HepG2 (cell line): Measurements from ENCODE around the gene SMYD1. TPM values are rescaled to one million over a fixed set of nuclear protein-coding genes. Genes with fewer than 3 reads are reported as not detected.

Experiments used
- ATAC-seq: fragments of 200-7000 bp; cut with Tn5 transposase; 3 replicates; pipeline ENCODE4 v1.9.1; 2020; ENCODE audit warnings: mild to moderate bottlenecking, moderate library complexity
- BruUV-seq: library from RNA; stranded (reverse); fragments of 400-500 nt; replicated peaks from 2 replicates; lab custom pipeline; 2021; lab: Mats Ljungman, UMichigan
- CTCF ChIA-PET: fragments of 300-600 bp; formaldehyde crosslinking; extraction: SDS; loops from one replicate; lab custom pipeline; 2021; ENCODE audit warnings: low total read pairs, inconsistent platforms, low intra/inter-chr PET ratio; lab: Yijun Ruan, JAX
- POLR2A ChIA-PET: fragments of 350-600 bp; sonication (Branson Sonifier 250); formaldehyde crosslinking; loops from one replicate; lab custom pipeline; 2020; ENCODE audit warnings: antibody characterized with exemption, inconsistent platforms; lab: Yijun Ruan, JAX
- DNase-seq: peaks from one replicate; pipeline ENCODE4 v3.0.0-alpha.2; 2015; ENCODE audit warnings: low spot score
- FAIRE-seq: peaks from 3 replicates; lab custom pipeline; 2011; peaks lifted over from hg19 to GRCh38; lab: Jason Lieb, UNC
- H2AFZ ChIP-seq: one replicate; pipeline ENCODE4 v1.6.1; 2011; ENCODE audit warnings: low read length, inconsistent platforms
- H3K27ac ChIP-seq: fragments of 300-600 bp; 3 replicates; pipeline ENCODE4 v1.8.0; 2011; ENCODE audit warnings: mixed run types, mild to moderate bottlenecking, mixed read lengths, low read length, inconsistent platforms; ENCODE audit not compliant: insufficient read depth; ENCODE audit errors: extremely low read length
- H3K27me3 ChIP-seq, 2 experiments: fragments of 200-600 bp in 1 of 2; 2 replicates in 1 of 2; 3 replicates in 1 of 2; pipeline versions ENCODE4 v1.6.0 to v1.8.0; 2011; ENCODE audit warnings: low read length in 2 of 2, mild to moderate bottlenecking in 2 of 2, moderate library complexity in 2 of 2, inconsistent platforms in 1 of 2; ENCODE audit not compliant: insufficient read depth in 2 of 2, control insufficient read depth in 1 of 2
- H3K36me3 ChIP-seq, 2 experiments: fragments of 200-600 bp in 1 of 2; replicated peaks in 1 of 2; 2 replicates in 1 of 2; 3 replicates in 1 of 2; pipeline versions ENCODE4 v1.5.1 to v1.8.0; 2011; ENCODE audit warnings: low read length in 2 of 2, inconsistent platforms in 1 of 2; ENCODE audit not compliant: insufficient read depth in 2 of 2, control insufficient read depth in 1 of 2
- H3K4me1 ChIP-seq: 2 replicates; pipeline ENCODE4 v1.5.1; 2012; ENCODE audit warnings: low read length, inconsistent platforms; ENCODE audit not compliant: insufficient read depth
- H3K4me2 ChIP-seq: 2 replicates; pipeline ENCODE4 v1.6.0; 2011; ENCODE audit warnings: low read depth, low read length, inconsistent platforms
- H3K4me3 ChIP-seq, 3 experiments: fragments of 200-600 bp in 1 of 3; sonication (generic), shearing (Covaris generic) in 1 of 3; replicated peaks in 1 of 3; 2 replicates each; pipeline ENCODE4 v1.5.1; 2011 to 2016; ENCODE audit warnings: low read length in 3 of 3, inconsistent platforms in 2 of 3, low read depth in 2 of 3, mild to moderate bottlenecking in 2 of 3, control low read depth in 1 of 3, mixed read lengths in 1 of 3; ENCODE audit not compliant: insufficient read depth in 1 of 3
- H3K79me2 ChIP-seq: one replicate; pipeline ENCODE4 v1.6.1; 2011; ENCODE audit warnings: low read length, inconsistent platforms; ENCODE audit not compliant: insufficient read depth
- H3K9ac ChIP-seq: 2 replicates; pipeline ENCODE4 v1.6.0; 2011; ENCODE audit warnings: mild to moderate bottlenecking, low read depth, low read length, inconsistent platforms; ENCODE audit not compliant: insufficient read depth
- H3K9me3 ChIP-seq: 2 replicates; pipeline ENCODE4 v1.5.1; 2012; ENCODE audit warnings: mild to moderate bottlenecking, low read length
- H4K20me1 ChIP-seq: 2 replicates; pipeline ENCODE4 v1.6.0; 2011; ENCODE audit warnings: inconsistent platforms, mild to moderate bottlenecking, low read length, moderate library complexity; ENCODE audit not compliant: insufficient read depth
- KDM4B ChIP-seq: sonication (generic); formaldehyde crosslinking; IDR thresholded peaks from 2 replicates; pipeline ENCODE4 v1.4.0; 2020; ENCODE audit warnings: missing genetic modification reagents
- RARA ChIP-seq: IDR thresholded peaks from 2 replicates; pipeline ENCODE4 v1.6.1; 2016; ENCODE audit warnings: missing genetic modification reagents, missing compliant biosample characterization
- RBFOX2 ChIP-seq: fragments of 200-400 bp; formaldehyde crosslinking; IDR thresholded peaks from 2 replicates; pipeline ENCODE4 v1.6.1; 2017; ENCODE audit warnings: low read depth, mild to moderate bottlenecking, low read length
- TCF12 ChIP-seq, 2 experiments: fragments of 450-650 bp in 1 of 2; sonication (generic) in 1 of 2; formaldehyde crosslinking in 1 of 2; IDR thresholded peaks; 2 replicates each; pipeline versions ENCODE4 v1.6.1 to v1.8.0; 2017 to 2022; ENCODE audit warnings: antibody characterized with exemption in 1 of 2, mild to moderate bottlenecking in 1 of 2, missing genetic modification reagents in 1 of 2, moderate library complexity in 1 of 2
- XRCC5 ChIP-seq: fragments of 200-400 bp; formaldehyde crosslinking; optimal IDR thresholded peaks from 2 replicates; pipeline ENCODE3; 2017; ENCODE audit warnings: mild to moderate bottlenecking, low read length
- ZBTB2 ChIP-seq: sonication (generic); formaldehyde crosslinking; IDR thresholded peaks from 2 replicates; pipeline ENCODE4 v1.8.0; 2022; ENCODE audit warnings: low read depth, missing genetic modification reagents
- ZNF441 ChIP-seq: sonication (generic); formaldehyde crosslinking; IDR thresholded peaks from 2 replicates; pipeline ENCODE4 v1.7.0; 2021; ENCODE audit warnings: missing genetic modification reagents, borderline replicate concordance
- WGBS: methylation state at CpG from one replicate; pipeline ENCODE4 v1.1.6; 2017; ENCODE audit warnings: low lambda C conversion rate; 5-methylcytosine and 5-hydroxymethylcytosine counted together
- in situ Hi-C: cut with HindIII; loops from 2 replicates; pipeline ENCODE4 v1.10.0; 2017; ENCODE audit warnings: low pct_unique_long_range_greater_than_20kb; ENCODE audit not compliant: extremely low pct_ligation_motif_present
- intact Hi-C: fragments of 100-400 bp; cut with micrococcal nuclease; formaldehyde crosslinking; loops from one replicate; pipeline ENCODE4 v1.10.0; 2022; ENCODE audit not compliant: unreplicated experiment
- polyA plus RNA-seq, 8 experiments: library from polyadenylated mRNA; depleted of rRNA in 3 of 8; stranded (reverse) in 7 of 8; unstranded in 1 of 8; fragments of >200 nt; fragmentation: Illumina TruSeq in 4 of 8; extraction: Trizol in 4 of 8; gene quantifications; 2 replicates each; pipeline versions ENCODE4 v1.2.1 to v1.2.3, GENCODE V29; 2011 to 2016; ENCODE audit warnings: low read depth in 4 of 8, missing spikeins in 1 of 8, mixed read lengths in 1 of 8; ENCODE audit not compliant: insufficient read depth in 1 of 8
- total RNA-seq, 5 experiments: library from RNA; depleted of rRNA; stranded (reverse); fragments of >200 nt; fragmentation: Illumina TruSeq; extraction: Trizol; gene quantifications; 2 replicates each; pipeline ENCODE4 v1.2.3, GENCODE V29; 2016; ENCODE audit warnings: low read depth in 1 of 5
- TF ChIP-seq, protein P1 (sequence below), 2 experiments: fragments of 450-650 bp in 1 of 2; sonication (generic) in 1 of 2; formaldehyde crosslinking; IDR thresholded peaks; 2 replicates each; pipeline versions ENCODE4 v1.5.0 to v1.8.0; 2020 to 2022; ENCODE audit warnings: mild to moderate bottlenecking in 1 of 2, missing genetic modification reagents in 1 of 2
- TF ChIP-seq, protein P2 (sequence below): sonication (generic); formaldehyde crosslinking; IDR thresholded peaks from 2 replicates; pipeline ENCODE4 v1.4.0; 2020; ENCODE audit warnings: missing genetic modification reagents, borderline replicate concordance
- TF ChIP-seq, protein P3 (sequence below): sonication (generic); formaldehyde crosslinking; conservative IDR thresholded peaks from 2 replicates; pipeline ENCODE4 v1.4.0; 2020; ENCODE audit warnings: missing genetic modification reagents

SMYD1 gene
- total and polyA plus RNA-seq, 2 of the 13 experiments (the other 11 are each of a cell fraction or from before 2014, with no cell fraction given) = not detected

DNA sequence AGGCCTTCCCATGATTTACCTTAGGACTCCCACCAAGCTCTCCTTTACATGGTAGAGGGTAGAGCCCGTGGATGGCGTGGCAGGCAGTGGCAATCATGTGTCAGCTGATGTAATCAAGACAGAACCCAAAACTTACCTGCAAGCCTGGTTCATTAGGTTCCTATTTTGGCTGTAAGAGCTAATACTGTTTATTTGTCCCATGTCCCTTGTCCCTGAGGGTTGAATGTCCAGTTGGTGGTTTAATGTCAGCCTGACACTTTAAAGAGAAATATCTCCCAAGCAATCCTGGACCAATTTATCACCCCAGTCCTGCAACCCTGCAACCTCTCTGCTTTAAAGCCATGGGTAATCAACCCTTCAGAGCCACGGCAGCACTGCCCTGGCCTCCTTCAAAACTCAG lies 66.2 kb downstream of the SMYD1 start:
- TF ChIP-seq RARA (CRISPR knock-in tag) = no peak
- TF ChIP-seq XRCC5 = no peak
- TF ChIP-seq RBFOX2 = no peak
- TF ChIP-seq, all 625 proteins: peak for 0
- ATAC-seq (no peak), DNase-seq (no peak), FAIRE-seq (no peak)
- ChIA-PET CTCF (no interaction called here), POLR2A (no interaction called here)
- Histone ChIP-seq H3K27me3 (no peaks in the 10 kb centered on the region), H3K9me3 (no peaks in the 10 kb centered on the region), H3K79me2 (no peaks in the 10 kb centered on the region), H4K20me1 (no peaks in the 10 kb centered on the region), H3K27ac (no peak overlapping the region), H3K4me2 (no peak overlapping the region), H3K9ac (no peak overlapping the region), H3K4me3 (no peak overlapping the region), H2AFZ (no peak overlapping the region), H3K36me3 (no peaks in the 10 kb centered on the region), H3K4me1 (peaks cover 97% of the 10 kb centered on the region)
- BruUV-seq = no TSS peak
- in situ Hi-C loops (no loop called here), intact Hi-C loops (no loop called here)
- 90% methylated on average over 3 of the region's 3 CpGs for WGBS

DNA sequence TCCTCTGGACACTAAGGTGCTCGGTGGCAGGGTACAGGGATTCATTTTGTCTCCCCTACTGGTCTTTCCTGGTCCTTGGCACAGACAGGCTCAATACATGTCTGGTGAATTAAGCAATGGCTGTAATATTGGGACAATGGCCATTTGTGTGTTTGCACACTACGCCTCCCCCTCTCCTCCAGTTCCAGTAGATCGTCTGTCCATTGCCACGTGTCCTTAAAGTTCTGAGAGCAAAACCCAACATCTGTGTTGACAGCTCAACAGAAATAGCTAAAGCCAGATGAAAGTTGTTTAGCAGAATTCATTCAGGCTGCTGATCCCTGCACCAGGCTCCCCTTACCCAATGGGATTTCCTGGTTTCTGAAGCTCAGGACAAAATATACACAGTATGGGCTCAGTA lies 69.2 kb downstream of the SMYD1 start:
- peaks cover 92% of the 10 kb centered on the region for H3K4me1 ChIP-seq
- H3K9ac ChIP-seq = 0 out of 2 replicates have a peak overlapping the region, but pooled peaks have one; percentile 12
- H3K36me3 ChIP-seq = no peaks in the 10 kb centered on the region
- DNase-seq = peak; percentile 83
- H2AFZ ChIP-seq = peak overlapping the region; percentile 33
- H3K9me3 ChIP-seq = peaks cover 4% of the 10 kb centered on the region; the same call in 1 of the 2 replicates
- H3K27ac ChIP-seq = peak overlapping the region; percentile 89
- ChIA-PET POLR2A (interaction anchor here (1.0 to 5.8 kb wide), 2 partner anchors 11 to 82 kb away, joined by 3 to 122 read pairs; partner anchors contain the start of gene FABP1), CTCF (no interaction called here)
- H4K20me1 ChIP-seq = no peaks in the 10 kb centered on the region
- BruUV-seq = no TSS peak
- H3K27me3 ChIP-seq = no peaks in the 10 kb centered on the region
- peak; percentile 8 for FAIRE-seq
- intact Hi-C loops = loop anchor here (5.0 kb wide), 1 partner anchor 75 kb away; no protein-coding TSS in a partner anchor
- WGBS = 36% methylated on average over 4 of the region's 4 CpGs
- in situ Hi-C loops = no loop called here
- ATAC-seq = peak; percentile 32
- no peak overlapping the region for H3K4me3 ChIP-seq
- H3K79me2 ChIP-seq = no peaks in the 10 kb centered on the region
- H3K4me2 ChIP-seq = no peak overlapping the region; the same call in 1 of the 2 replicates
- TF ChIP-seq ZNF441 (CRISPR knock-in tag) (no peak), TCF12 (IDR thresholded peaks at IDR 0.05) (no peak), TCF12 (CRISPR knock-in tag; IDR thresholded peaks at IDR 0.05) (no peak), ZBTB2 (CRISPR knock-in tag) (no peak), KDM4B (CRISPR knock-in tag) (peak; percentile 73; the same call in 1 of the 2 replicates)
- TF ChIP-seq, protein P1, sequence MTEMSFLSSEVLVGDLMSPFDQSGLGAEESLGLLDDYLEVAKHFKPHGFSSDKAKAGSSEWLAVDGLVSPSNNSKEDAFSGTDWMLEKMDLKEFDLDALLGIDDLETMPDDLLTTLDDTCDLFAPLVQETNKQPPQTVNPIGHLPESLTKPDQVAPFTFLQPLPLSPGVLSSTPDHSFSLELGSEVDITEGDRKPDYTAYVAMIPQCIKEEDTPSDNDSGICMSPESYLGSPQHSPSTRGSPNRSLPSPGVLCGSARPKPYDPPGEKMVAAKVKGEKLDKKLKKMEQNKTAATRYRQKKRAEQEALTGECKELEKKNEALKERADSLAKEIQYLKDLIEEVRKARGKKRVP (CRISPR knock-in tag; IDR thresholded peaks at IDR 0.05) = no peak
- TF ChIP-seq, protein P2, sequence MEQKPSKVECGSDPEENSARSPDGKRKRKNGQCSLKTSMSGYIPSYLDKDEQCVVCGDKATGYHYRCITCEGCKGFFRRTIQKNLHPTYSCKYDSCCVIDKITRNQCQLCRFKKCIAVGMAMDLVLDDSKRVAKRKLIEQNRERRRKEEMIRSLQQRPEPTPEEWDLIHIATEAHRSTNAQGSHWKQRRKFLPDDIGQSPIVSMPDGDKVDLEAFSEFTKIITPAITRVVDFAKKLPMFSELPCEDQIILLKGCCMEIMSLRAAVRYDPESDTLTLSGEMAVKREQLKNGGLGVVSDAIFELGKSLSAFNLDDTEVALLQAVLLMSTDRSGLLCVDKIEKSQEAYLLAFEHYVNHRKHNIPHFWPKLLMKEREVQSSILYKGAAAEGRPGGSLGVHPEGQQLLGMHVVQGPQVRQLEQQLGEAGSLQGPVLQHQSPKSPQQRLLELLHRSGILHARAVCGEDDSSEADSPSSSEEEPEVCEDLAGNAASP (CRISPR knock-in tag) = peak; percentile 81
- TF ChIP-seq, protein P3, sequence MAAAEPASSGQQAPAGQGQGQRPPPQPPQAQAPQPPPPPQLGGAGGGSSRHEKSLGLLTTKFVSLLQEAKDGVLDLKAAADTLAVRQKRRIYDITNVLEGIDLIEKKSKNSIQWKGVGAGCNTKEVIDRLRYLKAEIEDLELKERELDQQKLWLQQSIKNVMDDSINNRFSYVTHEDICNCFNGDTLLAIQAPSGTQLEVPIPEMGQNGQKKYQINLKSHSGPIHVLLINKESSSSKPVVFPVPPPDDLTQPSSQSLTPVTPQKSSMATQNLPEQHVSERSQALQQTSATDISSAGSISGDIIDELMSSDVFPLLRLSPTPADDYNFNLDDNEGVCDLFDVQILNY (CRISPR knock-in tag) = no peak
